Parathyroid adenoma (tissue), 2 donors: ENCODE results near the gene PGP.

Experiments
- H2AFZ ChIP-seq: fragments of 300-600 bp; sonication (generic); one replicate; pipeline ENCODE4 v1.7.0; 2017; ENCODE audit warnings: antibody characterized with exemption, mild to moderate bottlenecking
- H3K27ac ChIP-seq: fragments of 300-600 bp; sonication (generic); one replicate; pipeline ENCODE4 v1.7.0; 2017
- H3K27me3 ChIP-seq: fragments of 300-600 bp; sonication (generic); one replicate; pipeline ENCODE4 v1.7.0; 2017; ENCODE audit warnings: low read length; ENCODE audit not compliant: control insufficient read depth, insufficient read depth
- H3K36me3 ChIP-seq: fragments of 300-600 bp; sonication (generic); one replicate; pipeline ENCODE4 v1.7.0; 2017; ENCODE audit warnings: low read length; ENCODE audit not compliant: control insufficient read depth, insufficient read depth
- H3K4me1 ChIP-seq: fragments of 300-600 bp; sonication (generic); one replicate; pipeline ENCODE4 v1.7.0; 2017; ENCODE audit warnings: control low read depth
- H3K4me2 ChIP-seq: fragments of 300-600 bp; sonication (generic); one replicate; pipeline ENCODE4 v1.7.0; 2017; ENCODE audit warnings: low read length
- H3K4me3 ChIP-seq: fragments of 300-600 bp; sonication (generic); one replicate; pipeline ENCODE4 v1.7.0; 2017; ENCODE audit warnings: low read depth, low read length
- H3K79me2 ChIP-seq: fragments of 300-600 bp; sonication (generic); one replicate; pipeline ENCODE4 v1.7.0; 2017; ENCODE audit warnings: control low read depth
- H3K9ac ChIP-seq: fragments of 300-600 bp; sonication (generic); one replicate; pipeline ENCODE4 v1.7.0; 2017; ENCODE audit warnings: mild to moderate bottlenecking
- H3K9me3 ChIP-seq: fragments of 300-600 bp; sonication (generic); one replicate; pipeline ENCODE4 v1.7.0; 2017; ENCODE audit warnings: low read length; ENCODE audit not compliant: control insufficient read depth
- CTCF ChIP-seq: fragments of 300-600 bp; sonication (generic); IDR thresholded peaks from one replicate; pipeline ENCODE4 v1.7.0; 2017; ENCODE audit warnings: antibody characterized with exemption, mild to moderate bottlenecking
- donor health status: primary hyperparathyroidism.

Gene PGP

GRCh38 chr16:2195322-2196161, 19.1 kb downstream of the PGP start:
- peaks cover 2% of the 10 kb centered on the region for H3K79me2 ChIP-seq
- peak overlapping the region; percentile 82 for H3K4me2 ChIP-seq
- H3K9ac ChIP-seq = no peak overlapping the region
- H2AFZ ChIP-seq = peak overlapping the region; percentile 76
- no peaks in the 10 kb centered on the region for H3K27me3 ChIP-seq
- H3K9me3 ChIP-seq = no peaks in the 10 kb centered on the region
- H3K4me3 ChIP-seq = peak overlapping the region; percentile 53
- TF ChIP-seq CTCF = no peak
- no peak overlapping the region for H3K27ac ChIP-seq
- H3K36me3 ChIP-seq = no peaks in the 10 kb centered on the region
- peaks cover 7% of the 10 kb centered on the region for H3K4me1 ChIP-seq

- Histone ChIP-seq H3K9me3 (no peaks in the 10 kb centered on the region), H3K79me2 (peaks cover 2% of the 10 kb centered on the region), H3K36me3 (no peaks in the 10 kb centered on the region), H3K27ac (no peak overlapping the region), H3K4me3 (peak overlapping the region; percentile 53), H3K9ac (no peak overlapping the region), H3K4me2 (peak overlapping the region; percentile 82), H3K27me3 (no peaks in the 10 kb centered on the region), H3K4me1 (peaks cover 7% of the 10 kb centered on the region), H2AFZ (peak overlapping the region; percentile 76)
- peak; percentile 44 for TF ChIP-seq CTCF
Observed at GRCh38 chr16:2194852-2195321, 19.8 kb downstream of the PGP start.

GRCh38 chr16:2194166-2194834, 20.3 kb downstream of the PGP start:
- Histone ChIP-seq H3K27me3 (no peaks in the 10 kb centered on the region), H3K4me3 (no peak overlapping the region), H3K79me2 (peaks cover 2% of the 10 kb centered on the region), H3K9ac (no peak overlapping the region), H2AFZ (no peak overlapping the region), H3K4me1 (peaks cover 7% of the 10 kb centered on the region), H3K4me2 (no peak overlapping the region), H3K9me3 (no peaks in the 10 kb centered on the region), H3K36me3 (no peaks in the 10 kb centered on the region), H3K27ac (no peak overlapping the region)
- TF ChIP-seq CTCF = no peak

- no peak overlapping the region for H3K4me3 ChIP-seq
- H3K4me2 ChIP-seq = no peak overlapping the region
- no peaks in the 10 kb centered on the region for H3K36me3 ChIP-seq
- peaks cover 2% of the 10 kb centered on the region for H3K79me2 ChIP-seq
- H3K9me3 ChIP-seq = no peaks in the 10 kb centered on the region
- no peak overlapping the region for H2AFZ ChIP-seq
- H3K27ac ChIP-seq = no peak overlapping the region
- H3K27me3 ChIP-seq = no peaks in the 10 kb centered on the region
- H3K9ac ChIP-seq = no peak overlapping the region
- TF ChIP-seq CTCF = no peak
- H3K4me1 ChIP-seq = peaks cover 7% of the 10 kb centered on the region
Observed at GRCh38 chr16:2191446-2191706, 23.3 kb downstream of the PGP start.
